GM19025 (cell line): Measurements from ENCODE around the gene PLCB1.

Experiments
- ATAC-seq: cut with Tn5 transposase; IDR thresholded peaks from one replicate; pipeline ENCODE4 v1.9.1; 2021; ENCODE audit warnings: mild to moderate bottlenecking, low read depth, moderate library complexity; ENCODE audit not compliant: unreplicated experiment

The PLCB1 gene

GRCh38 chr20:8471465-8471864, 339.4 kb downstream of the PLCB1 start:
- ATAC-seq = no peak

GRCh38 chr20:8473459-8473858, 341.4 kb downstream of the PLCB1 start:
- ATAC-seq = no peak

GRCh38 chr20:8474027-8474668, 342.1 kb downstream of the PLCB1 start:
- no peak for ATAC-seq

- ATAC-seq = no peak
Observed at GRCh38 chr20:8476021-8476420, 344.0 kb downstream of the PLCB1 start.

- ATAC-seq = no peak
Observed at GRCh38 chr20:8480597-8480996, 348.5 kb downstream of the PLCB1 start.

- no peak for ATAC-seq
Observed at GRCh38 chr20:8487696-8488095, 355.6 kb downstream of the PLCB1 start.

GRCh38 chr20:8489094-8489883, 357.2 kb downstream of the PLCB1 start:
- ATAC-seq = no peak

- no peak for ATAC-seq
Observed at GRCh38 chr20:8490076-8490830, 358.2 kb downstream of the PLCB1 start.

- ATAC-seq = no peak
Observed at GRCh38 chr20:8492173-8492572, 360.1 kb downstream of the PLCB1 start.

GRCh38 chr20:8498571-8498970, 366.5 kb downstream of the PLCB1 start:
- ATAC-seq = no peak

GRCh38 chr20:8504030-8504429, 372.0 kb downstream of the PLCB1 start:
- no peak for ATAC-seq

GRCh38 chr20:8505476-8506200, 373.6 kb downstream of the PLCB1 start:
- ATAC-seq = no peak

- no peak for ATAC-seq
Observed at GRCh38 chr20:8507231-8507630, 375.2 kb downstream of the PLCB1 start.

GRCh38 chr20:8509809-8510208, 377.7 kb downstream of the PLCB1 start:
- no peak for ATAC-seq

- no peak for ATAC-seq
Observed at GRCh38 chr20:8510808-8511207, 378.7 kb downstream of the PLCB1 start.

GRCh38 chr20:8512003-8512402, 379.9 kb downstream of the PLCB1 start:
- no peak for ATAC-seq

GRCh38 chr20:8515810-8516435, 383.9 kb downstream of the PLCB1 start:
- ATAC-seq = no peak

GRCh38 chr20:8518878-8519277, 386.8 kb downstream of the PLCB1 start:
- no peak for ATAC-seq

- no peak for ATAC-seq
Observed at GRCh38 chr20:8519887-8520286, 387.8 kb downstream of the PLCB1 start.

GRCh38 chr20:8522168-8522567, 390.1 kb downstream of the PLCB1 start:
- no peak for ATAC-seq
